Endothelial cell of umbilical vein (primary cell): ENCODE results near the gene TMEFF2.

Experiments used
- FOS ChIP-seq: IDR thresholded peaks from 2 replicates; pipeline ENCODE4 v1.6.1; 2011; ENCODE audit warnings: mild to moderate bottlenecking, low read length, moderate library complexity, borderline replicate concordance; ENCODE audit not compliant: insufficient read depth
- POLR2A ChIP-seq: IDR thresholded peaks from 2 replicates; pipeline ENCODE4 v1.6.1; 2012; ENCODE audit warnings: low read depth, mild to moderate bottlenecking, control low read depth, low read length
- POLR2AphosphoS5 ChIP-seq: IDR thresholded peaks from 2 replicates; pipeline ENCODE4 v1.6.1; 2012; ENCODE audit warnings: low read depth, mild to moderate bottlenecking, control low read depth, low read length, moderate library complexity; ENCODE audit not compliant: insufficient read depth
- TF ChIP-seq, protein P1 (sequence below), 2 donors: IDR thresholded peaks; 1 replicate in 1 of 2; 2 replicates in 1 of 2; pipeline ENCODE4 v1.5.1; 2011; ENCODE audit warnings: low read length in 2 of 2, mild to moderate bottlenecking in 2 of 2, moderate library complexity in 2 of 2, control low read depth in 1 of 2, inconsistent platforms in 1 of 2, low read depth in 1 of 2; ENCODE audit not compliant: insufficient read depth in 1 of 2; ENCODE audit errors: extremely low read depth in 1 of 2

GRCh38 chr2:192201116-192201515, 6.4 kb upstream of the TMEFF2 start:
- no peak for TF ChIP-seq POLR2AphosphoS5
- TF ChIP-seq, protein P1, sequence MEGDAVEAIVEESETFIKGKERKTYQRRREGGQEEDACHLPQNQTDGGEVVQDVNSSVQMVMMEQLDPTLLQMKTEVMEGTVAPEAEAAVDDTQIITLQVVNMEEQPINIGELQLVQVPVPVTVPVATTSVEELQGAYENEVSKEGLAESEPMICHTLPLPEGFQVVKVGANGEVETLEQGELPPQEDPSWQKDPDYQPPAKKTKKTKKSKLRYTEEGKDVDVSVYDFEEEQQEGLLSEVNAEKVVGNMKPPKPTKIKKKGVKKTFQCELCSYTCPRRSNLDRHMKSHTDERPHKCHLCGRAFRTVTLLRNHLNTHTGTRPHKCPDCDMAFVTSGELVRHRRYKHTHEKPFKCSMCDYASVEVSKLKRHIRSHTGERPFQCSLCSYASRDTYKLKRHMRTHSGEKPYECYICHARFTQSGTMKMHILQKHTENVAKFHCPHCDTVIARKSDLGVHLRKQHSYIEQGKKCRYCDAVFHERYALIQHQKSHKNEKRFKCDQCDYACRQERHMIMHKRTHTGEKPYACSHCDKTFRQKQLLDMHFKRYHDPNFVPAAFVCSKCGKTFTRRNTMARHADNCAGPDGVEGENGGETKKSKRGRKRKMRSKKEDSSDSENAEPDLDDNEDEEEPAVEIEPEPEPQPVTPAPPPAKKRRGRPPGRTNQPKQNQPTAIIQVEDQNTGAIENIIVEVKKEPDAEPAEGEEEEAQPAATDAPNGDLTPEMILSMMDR (IDR thresholded peaks at IDR 0.05; ENCODE audit: extremely low read depth in 1 of 2, insufficient read depth in 1 of 2, low read depth in 1 of 2, low read length in 2 of 2) = no peak
- TF ChIP-seq POLR2A = no peak
- TF ChIP-seq FOS = no peak
